GM18909 (cell line): ENCODE measurements around the gene EPC1.
"Not testable (repeated sequence)": the region's sequence is repeated elsewhere in the genome, so short reads cannot be mapped to it uniquely, and the experiment has no call there.

Source experiments
- ATAC-seq: cut with Tn5 transposase; IDR thresholded peaks from one replicate; pipeline ENCODE4 v1.9.1; 2021; ENCODE audit warnings: mild to moderate bottlenecking; ENCODE audit not compliant: unreplicated experiment, poor library complexity

Gene EPC1, protein sequence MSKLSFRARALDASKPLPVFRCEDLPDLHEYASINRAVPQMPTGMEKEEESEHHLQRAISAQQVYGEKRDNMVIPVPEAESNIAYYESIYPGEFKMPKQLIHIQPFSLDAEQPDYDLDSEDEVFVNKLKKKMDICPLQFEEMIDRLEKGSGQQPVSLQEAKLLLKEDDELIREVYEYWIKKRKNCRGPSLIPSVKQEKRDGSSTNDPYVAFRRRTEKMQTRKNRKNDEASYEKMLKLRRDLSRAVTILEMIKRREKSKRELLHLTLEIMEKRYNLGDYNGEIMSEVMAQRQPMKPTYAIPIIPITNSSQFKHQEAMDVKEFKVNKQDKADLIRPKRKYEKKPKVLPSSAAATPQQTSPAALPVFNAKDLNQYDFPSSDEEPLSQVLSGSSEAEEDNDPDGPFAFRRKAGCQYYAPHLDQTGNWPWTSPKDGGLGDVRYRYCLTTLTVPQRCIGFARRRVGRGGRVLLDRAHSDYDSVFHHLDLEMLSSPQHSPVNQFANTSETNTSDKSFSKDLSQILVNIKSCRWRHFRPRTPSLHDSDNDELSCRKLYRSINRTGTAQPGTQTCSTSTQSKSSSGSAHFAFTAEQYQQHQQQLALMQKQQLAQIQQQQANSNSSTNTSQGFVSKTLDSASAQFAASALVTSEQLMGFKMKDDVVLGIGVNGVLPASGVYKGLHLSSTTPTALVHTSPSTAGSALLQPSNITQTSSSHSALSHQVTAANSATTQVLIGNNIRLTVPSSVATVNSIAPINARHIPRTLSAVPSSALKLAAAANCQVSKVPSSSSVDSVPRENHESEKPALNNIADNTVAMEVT

DNA sequence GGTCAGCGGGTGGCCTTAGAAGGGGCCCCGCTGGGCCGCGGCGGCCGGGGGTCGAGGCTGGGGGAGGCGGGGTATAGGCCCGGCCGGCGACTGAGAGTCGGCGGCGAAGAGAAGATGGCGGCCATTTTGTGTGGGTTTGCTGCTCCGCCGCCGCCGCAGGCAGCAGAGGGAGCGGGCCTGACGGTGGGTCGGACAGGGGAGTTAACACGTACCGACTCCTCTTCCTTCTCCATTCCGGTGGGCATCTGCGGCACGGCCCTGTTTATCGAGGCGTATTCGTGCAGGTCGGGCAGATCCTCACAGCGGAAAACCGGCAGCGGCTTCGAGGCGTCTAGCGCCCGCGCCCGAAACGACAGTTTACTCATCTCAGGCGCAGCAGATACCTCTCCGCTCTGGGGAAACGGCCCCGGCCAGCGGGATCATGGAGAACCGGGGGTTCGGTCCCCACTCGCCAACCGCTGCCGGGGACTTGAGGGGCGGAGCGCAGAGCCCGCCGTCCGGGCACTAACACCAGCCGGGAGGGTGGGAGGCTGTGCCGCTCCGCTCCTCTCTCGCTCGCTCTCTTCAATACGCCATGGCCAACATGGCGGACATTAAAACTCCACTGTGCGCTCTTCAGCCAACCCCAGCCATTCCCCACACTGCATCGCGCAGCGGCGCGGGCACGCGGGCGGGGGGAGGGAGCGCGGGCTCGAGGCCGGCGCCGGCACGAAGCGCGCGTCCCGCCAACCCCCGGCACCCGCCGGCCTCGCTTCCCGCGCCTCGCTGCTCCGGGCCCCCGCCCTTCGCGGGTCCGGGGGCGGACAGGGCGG lies at the start of gene EPC1:
TSS of gene EPC1 (minus strand) at position 608 of the 812 bp plus-strand sequence. CDS start at position 365, 243 bp downstream.
- peak; percentile 71 for ATAC-seq

DNA sequence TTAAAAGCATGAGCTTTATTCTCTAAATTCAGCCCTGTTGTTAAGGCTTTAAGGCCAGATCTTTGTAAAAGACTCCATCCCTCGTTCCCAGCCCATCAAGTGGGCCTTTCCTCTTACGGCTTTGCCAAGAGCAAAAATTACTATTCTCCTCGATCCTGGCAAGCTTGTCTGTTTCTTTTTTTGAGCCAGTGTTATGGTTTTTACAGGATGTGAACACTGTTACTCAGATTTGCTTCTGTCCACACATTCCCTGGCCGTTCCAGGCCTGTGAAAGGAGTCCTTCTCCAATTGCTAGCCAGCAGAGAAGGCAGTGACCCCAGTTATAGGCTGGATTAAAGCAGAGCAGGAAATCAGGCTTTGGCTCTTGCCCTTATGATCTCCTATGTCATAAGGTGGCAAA lies 47.0 kb upstream of the EPC1 start:
- ATAC-seq, result no peak

DNA sequence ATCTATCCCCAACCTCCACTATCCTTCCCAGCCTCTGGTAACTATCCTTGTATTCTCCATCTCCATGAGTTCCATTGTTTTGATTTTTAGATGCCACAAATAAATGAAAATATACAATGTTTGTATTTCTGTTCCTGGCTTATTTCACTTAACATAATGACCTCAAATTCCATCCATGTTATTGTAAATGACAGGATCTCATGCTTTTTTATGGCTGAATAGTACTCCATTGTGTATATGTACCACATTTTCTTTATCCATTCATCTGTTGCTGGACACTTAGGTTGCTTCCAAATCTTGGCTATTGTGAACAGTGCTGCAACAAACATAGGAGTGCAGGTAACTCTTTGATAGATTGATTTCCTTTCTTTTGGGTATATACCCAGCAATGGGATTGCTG lies 45.3 kb upstream of the EPC1 start:
- ATAC-seq, result not testable (repeated sequence)

DNA sequence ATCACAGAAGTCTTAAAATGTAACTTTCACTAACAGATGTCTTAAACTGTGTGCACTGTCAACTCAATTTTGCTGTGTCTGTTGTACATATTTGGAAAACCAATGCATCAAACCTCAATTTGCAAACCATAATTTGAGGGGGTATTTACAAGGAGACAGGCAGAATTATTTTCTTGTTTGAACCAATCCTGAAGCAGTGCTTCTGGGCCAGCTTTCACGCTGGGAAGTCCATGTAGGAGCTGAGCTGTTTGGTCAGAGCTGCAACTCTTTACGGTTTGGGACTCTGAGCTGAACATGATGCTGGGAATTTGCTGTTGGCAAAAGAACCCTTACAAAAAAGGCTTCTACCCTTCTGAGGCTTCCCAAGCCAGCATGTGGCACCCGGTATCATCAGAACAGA lies 43.2 kb upstream of the EPC1 start:
- ATAC-seq, result no peak

DNA sequence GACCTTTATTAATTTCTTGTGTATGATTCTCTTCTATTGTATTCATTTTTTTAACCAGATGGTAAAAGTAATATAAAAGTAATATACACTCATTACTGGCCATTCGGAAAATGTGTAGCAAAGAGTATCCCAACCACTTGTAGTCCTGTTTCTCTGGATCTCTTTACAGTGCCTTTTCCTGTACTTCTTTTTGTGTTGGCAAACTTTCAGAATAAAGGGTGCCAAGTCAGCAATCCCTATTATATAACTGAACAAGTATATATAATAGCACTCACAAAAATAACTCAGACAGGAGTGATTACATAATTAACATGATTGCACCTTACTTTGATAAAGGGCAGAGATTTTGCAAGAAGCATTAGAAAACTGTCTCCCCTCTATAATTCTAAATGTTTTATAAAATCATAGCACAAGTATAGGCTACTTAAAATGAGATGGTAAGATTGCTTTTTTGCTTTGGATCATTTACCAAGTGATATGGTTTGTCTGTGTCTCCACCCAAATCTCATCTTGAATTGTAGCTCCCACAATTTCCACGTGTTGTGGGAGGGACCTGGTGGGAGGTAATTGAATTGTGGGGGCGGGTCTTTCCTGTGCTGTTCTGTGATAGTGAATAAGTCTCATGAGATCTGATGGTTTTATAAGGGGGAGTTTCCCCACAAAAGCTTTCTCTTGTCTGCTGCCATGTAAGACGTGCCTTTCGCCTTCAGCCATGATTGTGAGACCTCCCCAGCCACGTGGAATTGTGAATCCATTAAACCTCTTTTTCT lies 41.5 kb upstream of the EPC1 start:
- ATAC-seq, result no peak

DNA sequence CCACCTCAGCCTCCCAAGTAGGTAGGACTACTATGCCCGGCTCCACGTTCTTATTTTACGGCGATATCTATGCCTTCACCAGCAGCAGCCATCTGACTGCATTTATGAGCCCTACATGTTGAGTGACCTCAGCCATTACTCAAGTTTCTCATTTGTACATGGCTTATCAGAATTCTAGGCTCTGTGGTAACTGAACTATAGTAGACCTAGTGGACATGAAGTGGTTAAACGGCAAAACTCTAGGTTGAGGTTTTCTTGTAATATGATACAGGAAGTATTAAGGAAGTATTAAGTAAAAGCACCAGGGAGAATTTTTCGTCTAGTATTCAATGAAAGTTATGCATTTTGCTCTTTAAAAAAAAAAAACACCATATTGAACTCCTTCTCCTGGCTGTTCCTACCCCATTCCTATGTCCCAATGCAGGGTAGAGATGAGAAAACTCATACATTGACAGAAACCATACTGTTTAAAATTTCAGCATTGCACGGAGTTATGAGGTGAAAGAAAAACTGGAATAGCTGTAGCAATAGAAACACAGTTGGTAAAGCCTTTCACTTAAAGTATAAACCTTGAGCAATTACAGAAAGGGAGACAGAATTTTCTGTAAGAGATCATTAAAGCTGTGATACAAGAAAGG lies 39.8 kb upstream of the EPC1 start:
- no peak for ATAC-seq

- no peak for ATAC-seq
Observed at GRCh38 chr10:32384171-32384570, 37.2 kb upstream of the EPC1 start.

DNA sequence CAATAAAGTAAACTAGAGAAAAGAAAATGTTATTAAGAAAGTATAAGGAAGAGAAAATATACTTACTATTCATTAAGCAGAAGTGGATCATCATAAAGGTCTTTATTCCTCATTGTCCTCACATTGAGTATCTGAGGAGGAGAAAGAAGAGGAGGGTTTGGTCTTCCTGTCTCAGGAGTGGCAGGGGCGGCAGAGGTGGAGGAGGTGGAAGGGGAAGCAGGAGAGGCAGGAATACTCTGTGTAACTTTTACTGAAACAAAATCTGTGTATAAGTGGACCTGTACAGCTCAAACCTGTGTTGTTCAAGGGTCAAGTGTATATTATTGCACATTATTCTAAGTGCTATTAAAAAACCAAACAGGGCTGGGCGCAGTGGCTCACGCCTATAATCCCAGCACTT lies 34.2 kb upstream of the EPC1 start:
- ATAC-seq, result no peak

DNA sequence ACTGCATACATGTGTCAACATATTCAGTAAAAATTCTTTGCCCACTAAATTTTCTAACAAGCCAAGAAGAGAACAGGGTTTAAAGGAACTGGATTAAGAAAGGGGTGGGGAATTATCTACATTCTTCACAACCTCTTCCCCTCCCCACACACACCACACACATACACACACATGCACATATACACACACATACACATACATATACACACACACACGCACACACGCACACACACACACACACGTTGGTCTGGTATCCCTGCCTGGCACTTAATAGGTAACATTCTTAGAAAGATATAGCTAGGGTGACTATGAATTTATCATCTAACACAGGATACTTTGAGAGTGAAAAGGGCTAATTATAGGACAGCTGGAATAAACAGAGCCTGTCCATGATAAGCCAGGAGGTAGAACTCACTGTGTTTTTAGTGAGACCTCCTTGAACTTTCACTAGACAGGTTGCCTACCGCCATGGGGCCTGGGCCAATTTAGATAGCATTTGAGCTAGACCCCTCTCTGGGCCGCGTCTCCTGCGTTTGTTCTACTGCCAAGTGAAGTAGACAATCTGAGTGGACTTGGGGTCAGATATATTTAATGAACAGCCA lies 33.1 kb upstream of the EPC1 start:
- no peak for ATAC-seq

DNA sequence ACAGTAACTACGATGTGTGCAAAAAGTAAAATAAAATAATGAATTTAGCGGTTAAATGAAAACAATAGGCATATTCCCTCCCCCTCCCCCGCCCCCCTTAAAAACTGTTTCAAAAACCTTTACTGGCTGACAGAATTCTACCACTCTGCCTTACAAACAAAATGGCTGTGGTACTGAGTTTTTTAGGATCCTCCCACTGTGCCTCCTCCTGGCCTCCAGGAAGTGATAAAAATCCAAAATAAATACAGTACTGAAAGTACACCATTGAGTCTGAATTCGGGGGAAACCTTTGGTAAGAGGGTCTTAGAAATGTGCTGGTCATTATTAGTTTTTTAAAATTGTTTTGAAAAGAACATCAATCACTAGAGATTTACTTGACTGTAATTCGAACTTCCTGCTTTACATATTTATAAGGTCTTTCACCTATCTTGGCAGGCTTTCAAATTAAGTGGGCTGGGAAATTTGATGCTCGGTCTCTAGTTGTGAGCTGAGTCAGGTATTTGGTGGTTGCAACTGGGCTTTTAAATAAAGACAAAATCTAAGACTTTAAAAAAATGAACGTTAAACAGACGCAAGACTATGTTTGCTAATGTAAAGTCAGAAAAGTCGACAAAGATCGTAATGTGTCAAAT lies 32.5 kb upstream of the EPC1 start:
- ATAC-seq, result no peak

- peak; percentile 95 for ATAC-seq
Observed at GRCh38 chr10:32378363-32379317, 31.7 kb upstream of the EPC1 start.

DNA sequence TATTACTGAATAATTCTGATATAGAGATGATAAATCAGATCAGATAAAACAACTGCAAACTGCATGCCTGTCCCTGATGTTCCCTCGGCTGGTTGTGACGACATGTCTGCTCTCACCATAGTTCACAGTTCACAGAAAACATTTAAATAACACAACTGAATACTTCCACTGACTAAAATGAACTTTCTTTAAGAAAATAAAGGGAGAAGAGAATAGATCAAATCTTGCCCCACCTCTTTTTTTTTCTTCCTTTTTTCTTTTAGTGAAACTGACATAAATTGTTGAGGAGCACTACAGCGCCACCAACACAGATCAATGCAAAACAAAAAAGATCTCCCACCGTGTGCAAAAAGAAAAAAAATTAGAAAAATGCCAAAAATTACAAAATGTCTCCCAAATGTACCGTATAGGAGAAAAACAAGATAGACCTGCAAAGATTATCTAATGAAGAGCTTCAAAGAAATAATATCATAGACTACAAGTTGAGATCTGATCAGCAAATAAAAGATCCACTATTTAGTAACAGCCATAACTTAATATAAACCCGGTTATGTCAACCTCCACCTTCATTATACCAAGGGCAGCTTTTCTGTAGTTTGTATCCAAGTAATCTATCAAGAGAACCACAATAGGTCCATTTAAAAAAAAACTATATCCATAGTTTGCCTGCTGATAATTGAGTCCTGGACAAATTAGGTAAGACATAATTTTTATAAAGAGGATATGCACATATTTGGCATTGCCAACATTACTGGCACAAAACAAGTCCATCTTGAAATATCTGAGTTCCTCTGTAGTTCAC lies 30.7 kb upstream of the EPC1 start:
- peak; percentile 35 for ATAC-seq

GRCh38 chr10:32376771-32377170 lies 29.8 kb upstream of the EPC1 start:
- ATAC-seq, result no peak

- no peak for ATAC-seq
Observed at GRCh38 chr10:32376097-32376496, 29.1 kb upstream of the EPC1 start.

DNA sequence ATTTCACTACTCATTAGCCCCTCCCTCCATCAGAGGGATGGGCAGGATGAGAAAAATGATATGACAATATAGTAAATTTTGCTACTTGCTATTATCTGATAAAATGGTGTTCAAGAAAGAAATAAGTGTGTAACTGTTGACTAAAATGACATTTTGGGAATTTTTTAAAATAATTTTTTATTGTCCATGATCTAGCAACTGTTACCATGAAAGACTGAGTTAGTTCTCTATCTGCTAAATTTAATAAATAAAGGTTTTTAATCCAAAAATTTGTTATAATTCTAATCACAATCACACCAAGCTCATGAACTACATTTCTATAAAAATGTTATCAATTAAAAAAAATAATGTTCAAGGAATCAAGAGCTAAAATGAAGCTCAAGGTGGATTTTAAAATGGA lies 28.7 kb upstream of the EPC1 start:
- ATAC-seq, result no peak

GRCh38 chr10:32374605-32375004 lies 27.6 kb upstream of the EPC1 start:
- ATAC-seq, result no peak

DNA sequence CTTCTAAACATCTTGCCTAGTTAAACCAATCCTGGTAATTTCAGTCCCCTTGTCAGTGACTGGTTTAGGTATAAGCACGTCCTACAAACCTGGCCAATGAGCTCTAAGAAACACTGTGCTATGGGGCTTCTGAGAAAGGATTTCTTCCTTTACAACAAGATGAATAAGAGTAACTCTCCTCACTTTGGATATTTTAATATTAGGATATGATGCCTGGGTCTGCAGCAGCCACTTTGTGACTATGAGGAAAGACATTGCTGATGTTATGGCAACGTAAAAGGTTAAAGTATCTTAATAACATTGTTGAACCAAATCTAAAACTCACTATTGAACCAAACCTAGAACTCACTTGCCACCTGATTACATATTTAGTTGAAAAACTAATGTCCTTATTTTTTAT lies 26.5 kb upstream of the EPC1 start:
- ATAC-seq, result no peak
